HepG2 (cell line): ENCODE measurements around the gene MEIS3.

Source experiments
- POLR2AphosphoS5 ChIP-seq: IDR thresholded peaks from 2 replicates; pipeline ENCODE4 v1.6.1; 2012; ENCODE audit warnings: low read depth, low read length
- TAF15 ChIP-seq: fragments of 200-400 bp; formaldehyde crosslinking; IDR thresholded peaks from one replicate; pipeline ENCODE4 v1.6.1; 2018; ENCODE audit warnings: mild to moderate bottlenecking, low read depth, low read length; ENCODE audit not compliant: poor library complexity, severe bottlenecking
- TF ChIP-seq, protein P1 (sequence below): sonication (generic); formaldehyde crosslinking; IDR thresholded peaks from 2 replicates; pipeline ENCODE4 v1.5.0; 2020; ENCODE audit warnings: mild to moderate bottlenecking, missing genetic modification reagents, moderate library complexity

DNA sequence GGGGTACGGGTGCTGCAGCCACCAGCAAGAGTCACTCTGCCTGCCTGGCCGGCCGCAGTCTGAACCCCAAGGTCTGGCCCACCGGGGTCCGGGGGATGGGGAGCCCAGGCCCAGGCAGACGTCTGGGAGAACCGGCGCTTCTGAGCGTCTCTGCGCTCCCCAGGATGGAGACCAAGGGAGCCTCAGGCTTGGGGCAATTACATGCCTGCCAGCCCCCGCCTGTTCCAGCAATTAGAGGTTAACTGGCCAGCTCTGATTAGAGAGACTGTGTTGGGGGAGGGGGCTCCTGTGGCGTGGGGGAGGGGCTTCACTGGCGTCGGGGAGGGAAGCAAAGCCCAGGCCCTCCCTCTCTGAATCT is 11.9 kb downstream of the MEIS3 start:
- TF ChIP-seq TAF15 (no peak), POLR2AphosphoS5 (no peak)
- TF ChIP-seq, protein P1, sequence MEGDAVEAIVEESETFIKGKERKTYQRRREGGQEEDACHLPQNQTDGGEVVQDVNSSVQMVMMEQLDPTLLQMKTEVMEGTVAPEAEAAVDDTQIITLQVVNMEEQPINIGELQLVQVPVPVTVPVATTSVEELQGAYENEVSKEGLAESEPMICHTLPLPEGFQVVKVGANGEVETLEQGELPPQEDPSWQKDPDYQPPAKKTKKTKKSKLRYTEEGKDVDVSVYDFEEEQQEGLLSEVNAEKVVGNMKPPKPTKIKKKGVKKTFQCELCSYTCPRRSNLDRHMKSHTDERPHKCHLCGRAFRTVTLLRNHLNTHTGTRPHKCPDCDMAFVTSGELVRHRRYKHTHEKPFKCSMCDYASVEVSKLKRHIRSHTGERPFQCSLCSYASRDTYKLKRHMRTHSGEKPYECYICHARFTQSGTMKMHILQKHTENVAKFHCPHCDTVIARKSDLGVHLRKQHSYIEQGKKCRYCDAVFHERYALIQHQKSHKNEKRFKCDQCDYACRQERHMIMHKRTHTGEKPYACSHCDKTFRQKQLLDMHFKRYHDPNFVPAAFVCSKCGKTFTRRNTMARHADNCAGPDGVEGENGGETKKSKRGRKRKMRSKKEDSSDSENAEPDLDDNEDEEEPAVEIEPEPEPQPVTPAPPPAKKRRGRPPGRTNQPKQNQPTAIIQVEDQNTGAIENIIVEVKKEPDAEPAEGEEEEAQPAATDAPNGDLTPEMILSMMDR (CRISPR knock-in tag), result no peak
